ENCODE results near the gene TSPAN3.

Gene TSPAN3

DNA sequence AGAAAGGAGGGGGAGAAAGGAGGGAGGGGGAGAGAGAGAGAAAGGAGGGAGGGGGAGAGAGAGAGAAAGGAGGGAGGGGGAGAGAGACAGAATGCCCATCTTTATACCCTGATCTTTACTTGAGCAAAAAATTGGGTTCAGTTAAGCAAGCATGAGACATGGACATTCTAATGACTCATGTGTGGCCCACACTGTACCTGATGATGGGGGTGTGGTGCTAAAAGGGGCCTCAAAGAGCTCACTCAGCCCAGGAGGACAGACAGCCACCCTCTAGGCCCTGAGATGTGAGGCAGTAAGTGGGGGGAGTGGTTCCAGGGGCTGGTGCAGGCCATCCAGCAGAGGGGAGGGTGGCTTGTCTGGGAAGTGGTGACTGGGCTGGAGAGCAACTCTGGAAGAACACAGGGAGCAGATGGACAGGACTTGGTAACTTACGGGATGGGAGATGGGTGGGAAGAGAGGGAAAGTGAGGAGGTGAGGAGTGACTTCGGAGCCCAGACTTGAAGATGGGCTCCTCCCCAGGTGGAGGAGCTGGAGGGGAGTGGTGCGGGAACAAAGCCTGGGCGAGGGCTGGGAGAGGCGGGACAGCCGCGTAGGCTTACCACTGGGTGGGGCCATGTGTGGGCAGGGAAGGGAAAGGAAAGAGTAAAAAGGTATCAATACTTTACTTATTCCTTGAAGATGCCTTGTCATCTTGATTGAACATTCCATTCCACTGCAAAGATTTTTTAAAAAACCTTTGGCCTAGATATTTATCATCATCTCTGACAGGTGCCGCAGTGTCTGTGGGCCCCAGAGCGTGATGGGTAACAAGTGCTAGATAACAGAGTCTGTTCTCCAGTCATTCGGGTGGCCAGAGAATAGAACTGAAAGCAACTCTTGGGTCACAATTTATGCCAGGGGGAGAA is 32.3 kb downstream of the TSPAN3 start:
- no peak overlapping the region for H3K4me3 Mint-ChIP-seq

DNA sequence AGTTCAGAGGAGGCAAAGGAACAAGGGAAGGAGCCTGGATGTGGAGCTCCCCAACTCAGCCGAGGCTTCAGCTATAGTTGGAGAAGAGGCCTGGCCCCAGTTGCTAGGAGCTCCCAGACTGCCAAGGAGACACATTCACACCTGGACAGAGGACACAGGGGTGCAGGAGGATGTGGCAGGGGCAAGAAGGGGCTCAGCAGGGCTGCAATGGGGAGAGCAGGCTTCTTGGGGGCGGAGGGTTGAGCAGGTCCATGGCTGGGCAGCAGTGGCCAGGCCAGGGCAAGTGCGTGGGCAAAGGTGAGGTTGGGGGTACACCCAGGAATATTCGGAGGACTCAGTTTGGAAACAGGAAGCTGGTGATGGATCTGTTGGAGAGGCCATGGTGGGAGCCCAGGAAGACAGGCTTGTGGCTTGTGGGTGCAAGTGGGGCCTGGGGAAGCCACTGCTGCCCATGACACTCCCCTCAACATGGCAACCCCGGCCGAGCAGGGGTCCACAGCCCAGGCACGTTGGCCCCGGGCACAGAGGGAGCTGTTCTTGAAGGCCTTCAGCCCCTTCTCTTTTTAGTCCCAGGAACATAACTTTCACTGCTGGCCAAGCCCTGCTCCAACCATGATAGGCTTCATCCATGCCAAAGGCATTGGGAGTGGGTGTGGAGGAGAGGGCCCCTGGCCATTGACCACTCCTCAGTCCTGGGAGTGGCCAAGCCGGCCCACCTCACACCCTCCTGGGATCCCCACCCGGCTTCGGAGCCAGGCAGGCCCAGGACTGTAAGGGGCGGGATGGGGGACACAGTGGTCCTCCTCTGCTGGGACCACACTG is 33.3 kb downstream of the TSPAN3 start:
- Mint-ChIP-seq H3K9me3 (no peaks in the 10 kb centered on the region), H3K4me3 (no peak overlapping the region), H3K36me3 (ENCODE audit: low read depth) (peaks cover 62% of the 10 kb centered on the region), H3K27me3 (no peaks in the 10 kb centered on the region), H3K27ac (peak overlapping the region; percentile 35), H3K4me1 (ENCODE audit: low read depth) (peaks cover 11% of the 10 kb centered on the region)
- intact Hi-C loops (cut with micrococcal nuclease), result no loop called here

More for the DNA sequence above, 32.3 kb downstream of the TSPAN3 start:
- H3K27me3 Mint-ChIP-seq, result no peaks in the 10 kb centered on the region
- H3K9me3 Mint-ChIP-seq, result no peaks in the 10 kb centered on the region
- H3K36me3 Mint-ChIP-seq (ENCODE audit: low read depth), result peaks cover 62% of the 10 kb centered on the region
- no peak overlapping the region for H3K27ac Mint-ChIP-seq
- H3K4me1 Mint-ChIP-seq (ENCODE audit: low read depth), result peaks cover 20% of the 10 kb centered on the region
- intact Hi-C loops (cut with micrococcal nuclease), result no loop called here

DNA sequence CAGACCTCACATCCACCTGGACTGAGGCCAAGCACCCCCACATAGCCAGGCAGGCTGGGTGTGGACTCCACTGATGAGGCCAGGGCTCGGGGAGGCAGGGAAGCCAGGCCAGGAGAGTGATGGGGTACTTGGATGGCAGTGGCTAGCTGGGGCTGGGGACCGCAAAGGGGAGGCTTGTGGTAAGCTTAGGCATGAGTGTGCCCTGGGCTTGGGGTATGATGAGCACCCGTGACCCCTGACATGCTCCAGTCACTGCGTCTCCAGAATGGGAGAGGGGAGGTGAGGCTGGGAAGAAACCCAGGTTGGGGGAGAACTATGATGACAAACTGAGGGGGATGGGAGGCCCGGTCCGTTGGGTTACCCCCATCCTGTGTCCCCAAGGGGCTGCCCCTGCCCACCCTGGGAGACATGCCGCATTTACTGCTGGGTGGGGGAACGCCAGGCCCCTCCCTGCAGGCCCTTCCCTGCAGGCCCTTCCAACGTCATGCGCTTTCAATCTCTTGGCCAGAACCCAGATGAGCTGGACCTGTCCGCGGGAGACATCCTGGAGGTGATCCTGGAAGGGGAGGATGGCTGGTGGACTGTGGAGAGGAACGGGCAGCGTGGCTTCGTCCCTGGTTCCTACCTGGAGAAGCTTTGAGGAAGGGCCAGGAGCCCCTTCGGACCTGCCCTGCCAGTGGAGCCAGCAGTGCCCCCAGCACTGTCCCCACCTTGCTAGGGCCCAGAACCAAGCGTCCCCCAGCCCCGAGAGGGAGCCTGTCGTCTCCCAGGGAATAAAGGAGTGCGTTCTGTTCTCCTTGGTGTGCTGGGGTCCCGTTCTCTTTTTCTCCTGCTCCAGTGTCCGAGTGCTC is 34.1 kb downstream of the TSPAN3 start:
- intact Hi-C loops (cut with micrococcal nuclease), result no loop called here
- H3K4me1 Mint-ChIP-seq (ENCODE audit: low read depth), result peaks cover 6% of the 10 kb centered on the region
- no peaks in the 10 kb centered on the region for H3K9me3 Mint-ChIP-seq
- peaks cover 71% of the 10 kb centered on the region for H3K36me3 Mint-ChIP-seq (ENCODE audit: low read depth)
- H3K27me3 Mint-ChIP-seq, result no peaks in the 10 kb centered on the region
- peak overlapping the region; percentile 35 for H3K27ac Mint-ChIP-seq
- H3K4me3 Mint-ChIP-seq, result no peak overlapping the region

DNA sequence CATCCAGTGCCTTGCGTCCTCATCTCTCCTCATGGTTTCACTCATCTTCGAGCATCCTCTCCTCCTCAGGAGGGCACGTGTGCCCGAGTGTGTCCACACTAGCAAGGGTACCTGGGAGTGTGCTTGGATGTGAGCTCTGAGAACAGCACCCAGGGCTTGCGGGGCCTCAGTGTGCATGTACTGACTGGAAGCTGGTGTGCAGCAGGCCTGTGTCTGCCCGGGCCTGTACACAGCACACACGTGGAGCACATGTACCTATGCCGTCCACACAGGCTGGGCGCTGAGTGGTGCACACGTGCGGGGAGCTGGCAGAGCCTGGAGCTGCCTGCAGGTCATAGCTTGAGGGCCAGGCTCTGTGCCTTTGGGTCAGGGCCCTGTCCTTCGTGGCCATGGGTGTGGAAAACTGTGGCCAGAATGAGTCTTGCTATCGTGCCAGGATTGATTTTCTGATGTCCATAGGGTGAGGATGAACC is 34.9 kb downstream of the TSPAN3 start:
- H3K4me3 Mint-ChIP-seq, result no peak overlapping the region
- intact Hi-C loops (cut with micrococcal nuclease), result no loop called here
- no peaks in the 10 kb centered on the region for H3K9me3 Mint-ChIP-seq
- H3K4me1 Mint-ChIP-seq (ENCODE audit: low read depth), result peaks cover 10% of the 10 kb centered on the region
- peaks cover 77% of the 10 kb centered on the region for H3K36me3 Mint-ChIP-seq (ENCODE audit: low read depth)
- H3K27me3 Mint-ChIP-seq, result no peaks in the 10 kb centered on the region
- H3K27ac Mint-ChIP-seq, result no peak overlapping the region

DNA sequence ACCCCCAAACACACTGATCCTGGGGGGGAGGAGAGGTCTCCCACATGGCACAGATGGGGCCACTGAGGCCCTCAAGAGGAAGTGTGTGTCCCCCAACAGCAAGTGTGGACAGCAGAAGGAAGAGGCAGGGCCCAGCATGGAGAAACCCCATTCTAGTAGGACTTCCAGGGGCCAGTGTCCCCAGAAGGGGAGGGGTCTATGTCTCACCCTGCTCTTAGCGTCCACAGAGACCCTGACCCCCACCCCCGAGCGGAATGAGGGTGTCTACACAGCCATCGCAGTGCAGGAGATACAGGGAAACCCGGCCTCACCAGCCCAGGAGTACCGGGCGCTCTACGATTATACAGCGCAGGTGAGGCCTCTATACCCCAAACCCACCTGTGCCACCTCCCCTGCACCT is 35.3 kb downstream of the TSPAN3 start:
- no peaks in the 10 kb centered on the region for H3K9me3 Mint-ChIP-seq
- H3K36me3 Mint-ChIP-seq (ENCODE audit: low read depth), result peaks cover 77% of the 10 kb centered on the region
- H3K4me1 Mint-ChIP-seq (ENCODE audit: low read depth), result peaks cover 11% of the 10 kb centered on the region
- no peaks in the 10 kb centered on the region for H3K27me3 Mint-ChIP-seq
- no peak overlapping the region for H3K27ac Mint-ChIP-seq
- H3K4me3 Mint-ChIP-seq, result no peak overlapping the region
- intact Hi-C loops (cut with micrococcal nuclease), result no loop called here

DNA sequence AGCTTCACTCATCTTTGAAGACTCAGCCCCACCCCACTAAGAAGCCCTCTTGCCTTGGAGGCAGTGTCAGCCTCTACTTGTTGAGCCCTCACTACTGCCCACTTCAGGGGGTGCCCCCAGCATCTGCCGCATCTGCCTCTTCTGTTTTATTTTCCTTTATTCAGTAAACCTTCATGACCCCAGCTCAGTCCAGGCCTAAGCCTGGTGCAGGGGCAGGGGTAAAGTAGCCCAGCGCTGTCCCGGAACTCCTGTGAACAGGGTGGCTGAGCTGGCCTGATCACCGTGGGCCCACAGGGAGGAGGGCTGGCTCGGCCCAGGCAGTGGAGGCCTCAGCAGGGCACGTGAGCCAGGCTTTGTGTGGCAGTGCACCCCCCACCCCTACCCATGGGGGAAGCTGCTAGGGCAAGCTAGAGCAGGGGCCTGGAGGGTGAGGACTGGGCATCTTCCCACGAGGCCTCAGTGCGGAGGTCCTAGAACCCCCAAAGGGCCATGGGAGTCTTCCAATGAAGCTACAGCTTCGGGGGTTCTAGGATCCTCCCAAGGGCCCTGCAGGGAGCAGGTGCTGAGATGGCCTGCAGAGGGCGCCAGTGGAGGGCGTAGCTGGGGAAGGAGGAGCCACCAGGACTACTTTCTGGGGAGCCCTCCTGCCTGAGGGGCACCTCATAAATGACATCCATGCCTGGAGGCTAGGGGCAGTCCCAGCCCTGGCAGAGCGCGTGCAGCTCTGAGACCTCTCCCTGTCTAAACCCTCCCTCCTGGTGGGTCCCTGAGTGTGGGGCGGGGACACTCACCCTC is 36.0 kb downstream of the TSPAN3 start:
- intact Hi-C loops (cut with micrococcal nuclease), result no loop called here
- H3K4me3 Mint-ChIP-seq, result no peak overlapping the region
- peaks cover 82% of the 10 kb centered on the region for H3K36me3 Mint-ChIP-seq (ENCODE audit: low read depth)
- no peaks in the 10 kb centered on the region for H3K9me3 Mint-ChIP-seq
- peak overlapping the region; percentile 9 for H3K27ac Mint-ChIP-seq
- H3K27me3 Mint-ChIP-seq, result no peaks in the 10 kb centered on the region
- H3K4me1 Mint-ChIP-seq (ENCODE audit: low read depth), result peaks cover 11% of the 10 kb centered on the region

DNA sequence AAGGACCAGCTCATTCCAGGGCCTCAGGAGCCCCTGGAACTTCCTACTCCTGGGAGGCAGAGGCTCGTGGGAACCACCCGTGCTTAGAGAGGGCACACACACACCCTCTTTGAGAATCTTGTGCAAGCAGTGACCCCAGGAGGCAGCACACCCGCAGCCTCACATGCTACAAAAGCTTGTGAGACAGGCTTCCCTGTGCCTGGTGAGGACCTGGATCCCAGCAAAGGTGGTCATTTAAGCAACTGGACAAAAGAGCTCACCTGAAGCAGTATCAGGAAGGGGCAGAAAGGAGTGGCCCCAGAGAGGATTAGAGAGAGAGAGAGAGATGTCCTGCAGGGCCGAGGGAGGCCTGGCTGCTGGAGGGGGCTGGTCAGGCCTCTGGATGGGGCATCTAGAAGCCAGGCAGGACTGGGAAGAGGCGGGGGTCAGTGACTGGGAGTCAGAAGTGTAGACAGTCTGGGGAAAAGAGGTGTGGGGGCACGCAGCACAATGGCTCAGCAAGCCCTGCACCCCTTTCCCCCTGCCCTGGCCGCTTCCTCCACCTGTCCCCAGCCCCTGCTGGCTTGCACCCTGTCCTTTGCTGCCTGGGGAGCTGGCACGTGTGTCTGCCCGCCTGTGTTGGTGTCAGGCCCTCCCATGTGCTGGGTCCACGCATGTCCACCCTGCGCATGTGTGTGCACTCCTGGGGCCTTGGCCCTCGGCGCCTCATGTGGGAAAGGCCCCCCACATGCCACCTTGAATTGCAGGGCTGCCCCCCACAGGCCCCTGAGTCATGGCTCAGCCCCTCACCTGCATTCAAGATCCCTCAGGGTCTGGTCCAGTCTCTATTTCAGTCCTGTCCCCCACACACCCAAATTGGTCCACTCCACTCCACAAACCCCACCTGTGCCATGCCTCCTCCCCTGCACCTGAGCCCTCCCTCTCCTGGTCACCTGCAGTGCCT is 36.9 kb downstream of the TSPAN3 start:
- Mint-ChIP-seq H3K9me3 (no peaks in the 10 kb centered on the region), H3K27ac (peak overlapping the region; percentile 9), H3K27me3 (no peaks in the 10 kb centered on the region), H3K4me1 (ENCODE audit: low read depth) (peaks cover 19% of the 10 kb centered on the region), H3K4me3 (no peak overlapping the region), H3K36me3 (ENCODE audit: low read depth) (peaks cover 91% of the 10 kb centered on the region)
- intact Hi-C loops (cut with micrococcal nuclease), result no loop called here

DNA sequence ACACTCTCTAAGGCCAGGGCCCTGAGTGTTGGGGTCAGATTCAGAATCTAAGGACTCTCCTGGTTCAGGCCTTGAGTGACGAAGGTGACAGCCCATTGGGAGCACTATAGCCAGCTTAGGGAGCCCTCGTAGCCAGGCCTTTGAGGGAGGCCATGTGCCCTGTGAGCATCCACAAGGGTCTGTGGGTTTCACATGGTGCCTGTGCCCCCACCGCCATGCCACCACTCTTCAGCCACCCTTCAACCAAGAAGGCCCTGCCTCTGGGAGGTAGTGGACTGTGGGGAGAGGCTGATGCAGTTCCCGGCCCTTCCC is 37.5 kb downstream of the TSPAN3 start:
- Mint-ChIP-seq H3K27me3 (no peaks in the 10 kb centered on the region), H3K27ac (peak overlapping the region; percentile 3), H3K4me3 (no peak overlapping the region), H3K36me3 (ENCODE audit: low read depth) (peaks cover 98% of the 10 kb centered on the region), H3K9me3 (no peaks in the 10 kb centered on the region), H3K4me1 (ENCODE audit: low read depth) (peaks cover 26% of the 10 kb centered on the region)
- intact Hi-C loops (cut with micrococcal nuclease), result no loop called here

DNA sequence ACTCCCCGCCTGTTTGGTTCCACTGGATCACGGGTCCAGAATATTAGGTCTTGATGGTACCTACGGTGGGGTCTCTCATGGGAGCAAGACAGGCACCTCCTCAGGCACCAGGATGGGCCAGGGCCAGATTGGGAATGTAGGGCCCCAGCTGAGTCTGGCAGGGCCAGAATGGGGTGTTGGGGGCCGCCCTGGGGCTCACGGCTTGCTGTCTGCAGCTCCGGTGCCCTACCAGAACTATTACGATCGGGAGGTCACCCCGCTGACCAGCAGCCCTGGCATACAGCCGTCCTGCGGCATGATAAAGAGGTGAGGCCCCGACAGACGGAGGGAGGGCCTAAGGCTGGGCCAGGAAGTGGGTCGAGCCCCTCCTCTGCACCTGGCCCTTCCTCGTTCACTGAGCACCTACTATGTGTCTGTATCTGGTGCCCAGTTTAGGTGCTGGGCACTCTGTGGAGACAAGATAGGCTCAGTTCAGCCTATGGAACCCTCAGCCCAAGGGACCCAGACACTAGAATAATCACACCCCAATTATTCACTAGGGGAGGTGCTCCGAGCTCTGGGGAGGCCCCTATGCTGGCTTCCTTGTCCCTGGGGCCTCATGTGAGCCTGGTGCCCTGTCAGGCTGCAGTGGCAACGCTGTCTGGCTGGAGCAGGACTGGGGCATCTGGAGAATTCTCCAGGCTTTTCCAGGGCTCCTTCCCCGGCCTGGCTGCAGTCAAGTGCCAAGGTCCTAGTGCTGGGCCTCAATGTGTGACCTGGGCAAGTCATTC is 38.1 kb downstream of the TSPAN3 start:
- intact Hi-C loops (cut with micrococcal nuclease), result no loop called here
- Mint-ChIP-seq H3K9me3 (no peaks in the 10 kb centered on the region), H3K27me3 (no peaks in the 10 kb centered on the region), H3K4me3 (no peak overlapping the region), H3K27ac (no peak overlapping the region), H3K4me1 (ENCODE audit: low read depth) (peaks cover 27% of the 10 kb centered on the region), H3K36me3 (ENCODE audit: low read depth) (peaks cover 100% of the 10 kb centered on the region)

DNA sequence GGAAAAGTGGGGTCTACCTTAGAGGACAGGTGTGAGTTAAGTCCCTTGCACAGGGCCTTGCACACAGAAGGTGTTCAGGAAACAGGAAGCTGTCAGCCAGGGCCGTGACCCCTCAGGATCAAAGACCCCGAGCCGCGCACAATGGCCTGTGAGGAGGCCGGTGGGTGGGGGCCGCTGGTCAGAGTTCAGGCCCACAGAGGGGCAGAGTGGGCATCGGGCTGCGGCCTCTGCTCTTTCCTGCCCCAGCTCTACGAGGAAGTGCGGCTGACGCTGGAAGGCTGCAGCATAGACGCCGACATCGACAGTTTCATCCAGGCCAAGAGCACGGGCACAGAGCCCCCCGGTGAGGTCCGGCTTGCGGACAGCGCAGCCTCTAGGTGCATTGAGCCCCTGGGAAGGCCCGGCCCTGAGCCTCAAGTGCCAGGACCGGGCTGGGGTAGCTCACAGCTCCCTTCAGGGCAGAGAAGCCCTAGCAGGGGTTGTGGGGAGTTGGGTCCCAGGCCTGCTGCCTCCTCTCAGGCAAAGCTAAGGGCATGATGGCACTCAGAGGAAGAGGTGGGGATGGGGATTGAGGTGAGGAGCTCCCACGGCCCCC is 38.8 kb downstream of the TSPAN3 start:
- Mint-ChIP-seq H3K27ac (peak overlapping the region; percentile 55), H3K4me1 (ENCODE audit: low read depth) (peaks cover 28% of the 10 kb centered on the region), H3K4me3 (no peak overlapping the region), H3K27me3 (no peaks in the 10 kb centered on the region), H3K9me3 (no peaks in the 10 kb centered on the region), H3K36me3 (ENCODE audit: low read depth) (peaks cover 100% of the 10 kb centered on the region)
- intact Hi-C loops (cut with micrococcal nuclease), result no loop called here

DNA sequence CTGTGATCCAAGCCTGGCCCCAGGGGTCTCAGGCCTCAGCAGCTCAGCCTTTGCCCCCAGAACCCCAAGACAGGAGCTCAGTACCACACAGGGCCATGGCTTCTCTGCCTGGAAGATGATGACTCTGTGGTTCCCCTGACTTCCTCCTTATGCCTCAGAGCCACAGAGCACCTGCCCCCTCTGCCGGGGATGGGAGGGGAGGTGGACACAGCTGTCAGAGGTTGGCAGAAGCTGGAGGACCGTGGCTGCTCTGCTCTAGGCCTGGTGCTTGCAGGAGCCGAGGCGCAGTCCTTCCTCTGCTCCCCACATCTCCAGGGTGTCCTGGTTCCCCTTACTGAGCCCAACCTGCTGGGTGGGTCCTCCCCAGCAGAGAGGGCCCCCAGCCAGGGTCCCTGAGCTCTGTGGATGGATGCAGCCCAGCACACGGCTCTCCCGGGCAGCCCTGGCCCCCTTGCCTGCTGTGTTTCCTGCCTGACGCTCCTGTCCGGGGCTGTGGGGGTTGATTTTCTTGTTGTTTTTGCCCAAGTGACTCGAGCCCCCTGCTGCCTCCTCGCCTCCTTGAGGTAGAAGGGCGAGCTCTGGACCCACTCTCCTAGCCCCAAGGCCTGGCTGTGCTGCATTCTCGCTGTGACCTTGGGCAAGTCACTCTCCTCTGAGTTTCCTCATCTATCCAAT is 39.4 kb downstream of the TSPAN3 start:
- Mint-ChIP-seq H3K4me1 (ENCODE audit: low read depth) (peaks cover 33% of the 10 kb centered on the region), H3K27me3 (no peaks in the 10 kb centered on the region), H3K9me3 (no peaks in the 10 kb centered on the region), H3K4me3 (no peak overlapping the region), H3K27ac (peak overlapping the region; percentile 55), H3K36me3 (ENCODE audit: low read depth) (peaks cover 100% of the 10 kb centered on the region)
- intact Hi-C loops (cut with micrococcal nuclease), result no loop called here

Data from dendritic cell treated with granulocyte-macrophage colony-stimulating factor and Interleukin-4, amounts not matched to agents 40 ng/mL and 50 ng/mL, for 4 days (primary cell).